RWPE2 (cell line): ENCODE measurements around the gene JADE2.

ENCODE experiments used
- ATAC-seq: fragments of 200-7000 bp; cut with Tn5 transposase; 3 replicates; pipeline ENCODE4 v1.9.1; 2021; ENCODE audit warnings: low read depth
- DNase-seq: peaks from one replicate; pipeline ENCODE4 v3.0.0-alpha.2; 2020; ENCODE audit warnings: low spot score
- H3K27ac ChIP-seq: fragments of 450-650 bp; 2 replicates; pipeline ENCODE4 v1.5.1; 2017; ENCODE audit warnings: mild to moderate bottlenecking; ENCODE audit not compliant: poor library complexity, severe bottlenecking
- H3K27me3 ChIP-seq: fragments of 250-450 bp; sonication (Bioruptor Pico); 2 replicates; pipeline ENCODE4 v1.5.1; 2021; ENCODE audit warnings: mild to moderate bottlenecking, moderate library complexity; ENCODE audit not compliant: insufficient read depth, poor library complexity, severe bottlenecking
- H3K36me3 ChIP-seq: fragments of 250-450 bp; sonication (Bioruptor Pico); 2 replicates; pipeline ENCODE4 v1.5.1; 2020; ENCODE audit warnings: low read depth, mild to moderate bottlenecking, moderate library complexity
- H3K4me1 ChIP-seq: fragments of 250-450 bp; sonication (Bioruptor Pico); 2 replicates; pipeline ENCODE4 v1.5.1; 2021; ENCODE audit warnings: mild to moderate bottlenecking, moderate library complexity; ENCODE audit not compliant: insufficient read depth, poor library complexity, severe bottlenecking
- H3K4me3 ChIP-seq: fragments of 250-450 bp; sonication (Bioruptor Pico); 2 replicates; pipeline ENCODE4 v1.5.1; 2021; ENCODE audit warnings: mild to moderate bottlenecking, moderate library complexity; ENCODE audit not compliant: severe bottlenecking
- H3K9me3 ChIP-seq: fragments of 250-450 bp; sonication (Bioruptor Pico); 2 replicates; pipeline ENCODE4 v1.5.1; 2021; ENCODE audit warnings: mild to moderate bottlenecking, moderate library complexity; ENCODE audit not compliant: severe bottlenecking
- CTCF ChIP-seq: fragments of 450-650 bp; IDR thresholded peaks from one replicate; pipeline ENCODE4 v1.5.1; 2017; ENCODE audit warnings: mild to moderate bottlenecking, moderate library complexity; ENCODE audit not compliant: poor library complexity, severe bottlenecking

Gene JADE2

DNA sequence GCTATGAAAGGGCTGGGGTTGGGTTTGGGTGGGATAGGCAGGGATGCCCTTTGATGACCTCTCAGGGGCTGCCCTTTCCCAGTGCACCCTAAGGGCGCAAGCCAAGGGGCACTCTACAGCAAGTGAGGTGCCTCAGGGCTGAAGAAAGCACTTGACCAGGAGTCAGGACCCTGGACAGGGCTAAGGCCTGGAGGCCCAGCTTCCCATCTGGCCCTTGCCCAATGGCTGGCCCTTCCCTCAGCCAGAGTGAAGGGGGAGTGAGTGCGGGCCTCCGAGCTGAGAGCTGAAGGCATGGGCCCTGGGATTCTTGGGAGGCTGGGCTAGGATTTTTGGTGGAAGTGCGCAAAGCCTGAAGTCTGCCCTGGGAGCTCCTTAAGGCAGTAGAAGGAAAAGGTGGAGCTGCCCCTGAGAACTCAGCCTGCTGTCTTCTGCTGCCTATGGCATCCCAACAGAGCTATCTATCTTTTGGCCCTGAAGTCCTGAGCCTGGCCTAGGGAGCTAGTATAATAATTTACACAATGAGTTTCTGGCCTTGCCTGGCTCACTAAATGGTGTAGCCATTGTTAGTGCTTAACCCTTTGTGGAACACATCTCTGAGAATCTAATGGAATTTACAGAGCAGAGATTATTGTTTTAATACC is 16.4 kb downstream of the JADE2 start:
- Histone ChIP-seq H3K27me3 (no peaks in the 10 kb centered on the region), H3K9me3 (no peaks in the 10 kb centered on the region), H3K36me3 (peaks cover 86% of the 10 kb centered on the region), H3K27ac (no peak overlapping the region), H3K4me3 (no peak overlapping the region), H3K4me1 (no peaks in the 10 kb centered on the region)
- TF ChIP-seq CTCF, result no peak
- ATAC-seq (peak; percentile 38; the same call in 1 of the 3 replicates), DNase-seq (no peak)

GRCh38 chr5:134543820-134544614 is 18.5 kb downstream of the JADE2 start:
- H3K4me1 ChIP-seq, result peaks cover 7% of the 10 kb centered on the region
- H3K4me3 ChIP-seq, result no peak overlapping the region
- peaks cover 86% of the 10 kb centered on the region for H3K36me3 ChIP-seq
- ATAC-seq, result no peak
- no peaks in the 10 kb centered on the region for H3K9me3 ChIP-seq
- peak; percentile 71 for DNase-seq
- H3K27ac ChIP-seq, result no peak overlapping the region
- no peak for TF ChIP-seq CTCF
- H3K27me3 ChIP-seq, result no peaks in the 10 kb centered on the region

- Histone ChIP-seq H3K27me3 (no peaks in the 10 kb centered on the region), H3K4me1 (peaks cover 7% of the 10 kb centered on the region), H3K27ac (no peak overlapping the region), H3K9me3 (no peaks in the 10 kb centered on the region), H3K36me3 (peaks cover 84% of the 10 kb centered on the region), H3K4me3 (no peak overlapping the region)
- no peak for TF ChIP-seq CTCF
- ATAC-seq, result no peak
- DNase-seq, result no peak
Observed at GRCh38 chr5:134545070-134545868, 19.8 kb downstream of the JADE2 start.

GRCh38 chr5:134547066-134547465 is 21.6 kb downstream of the JADE2 start:
- Histone ChIP-seq H3K36me3 (peaks cover 80% of the 10 kb centered on the region), H3K4me3 (no peak overlapping the region), H3K9me3 (no peaks in the 10 kb centered on the region), H3K4me1 (peaks cover 18% of the 10 kb centered on the region), H3K27me3 (no peaks in the 10 kb centered on the region), H3K27ac (no peak overlapping the region)
- DNase-seq (no peak), ATAC-seq (no peak)
- no peak for TF ChIP-seq CTCF
